CD4-positive, alpha-beta T cell treated with Interleukin-6 at 100 ng/mL for 8 hours (primary cell): ENCODE data around the gene CH25H.
"Not testable (repeated sequence)": the region's sequence is repeated elsewhere in the genome, so short reads cannot be mapped to it uniquely, and the experiment has no call there.

ENCODE experiments used
- DNase-seq: peaks from one replicate; pipeline ENCODE4 v3.0.0-alpha.2; 2020; ENCODE audit warnings: mixed read lengths, low spot score

Gene CH25H

DNA sequence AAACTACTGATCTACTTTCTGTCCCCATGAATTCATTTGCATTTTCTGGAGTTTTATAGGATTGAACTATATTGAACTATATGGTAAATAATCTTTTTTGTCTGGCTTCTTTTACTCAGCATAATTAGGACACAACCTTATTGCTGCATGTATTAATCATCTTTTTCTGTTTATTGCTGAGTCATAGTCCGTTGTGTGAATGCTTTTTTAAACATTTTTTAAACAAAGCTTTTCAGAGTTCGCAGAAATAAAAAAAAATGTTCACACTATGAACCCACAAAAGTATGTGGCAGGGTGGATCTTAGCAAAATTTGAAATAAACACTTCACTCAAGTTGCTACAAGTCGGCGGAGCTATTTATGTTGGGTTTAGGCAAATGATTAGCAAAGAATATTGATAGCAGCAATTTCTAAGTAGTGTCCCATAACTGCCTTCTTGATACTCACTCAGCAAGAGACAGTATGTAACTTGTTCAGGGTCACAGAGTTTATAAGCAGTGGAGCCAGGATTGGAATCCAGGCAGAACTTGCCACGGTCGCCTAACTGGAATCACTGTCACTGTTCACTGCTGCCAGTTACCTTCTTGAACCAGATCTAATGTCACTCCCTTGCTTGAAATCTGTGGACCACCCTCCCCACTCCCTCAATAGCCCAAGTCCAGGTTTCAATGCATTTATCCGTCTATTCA lies 5.6 kb downstream of the CH25H start:
- no peak for DNase-seq

DNA sequence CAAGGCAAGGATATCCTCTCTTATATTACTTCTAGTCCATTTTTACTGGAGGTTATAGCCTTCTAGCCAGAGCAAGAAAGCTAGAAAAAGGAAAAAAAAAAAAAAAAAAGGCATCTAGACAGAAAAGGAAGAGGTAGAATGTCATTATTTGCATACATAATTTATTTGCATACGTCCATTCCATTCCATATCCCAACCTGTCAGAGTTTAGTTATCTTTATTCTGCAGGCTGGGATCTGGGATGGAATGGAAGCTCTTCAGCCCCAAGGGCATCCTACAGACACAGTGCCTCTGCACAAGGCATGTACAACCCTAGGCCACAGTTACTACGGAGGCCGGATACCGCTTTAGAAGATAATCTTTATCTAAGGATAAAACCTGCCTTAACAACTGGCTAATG lies 9.6 kb downstream of the CH25H start:
- DNase-seq, result no peak

DNA sequence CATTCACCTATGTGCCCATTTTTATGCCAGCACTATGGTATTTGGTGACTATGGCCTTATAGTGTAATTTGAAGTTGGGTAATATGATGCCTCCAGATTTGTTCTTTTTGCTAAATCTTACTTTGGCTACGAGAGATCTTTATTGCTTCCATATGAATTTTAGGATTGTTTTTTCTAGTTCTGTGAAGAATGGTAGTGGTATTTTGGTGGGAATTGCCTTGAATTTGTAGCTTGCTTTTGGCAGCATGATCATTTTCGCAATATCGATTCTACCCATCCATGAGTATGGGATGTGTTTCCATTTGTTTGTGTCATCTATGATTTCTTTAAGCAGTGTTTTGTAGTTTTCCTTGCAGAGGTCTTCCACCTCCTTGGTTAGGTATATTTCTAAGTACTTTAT lies 15.8 kb downstream of the CH25H start:
- not testable (repeated sequence) for DNase-seq

DNA sequence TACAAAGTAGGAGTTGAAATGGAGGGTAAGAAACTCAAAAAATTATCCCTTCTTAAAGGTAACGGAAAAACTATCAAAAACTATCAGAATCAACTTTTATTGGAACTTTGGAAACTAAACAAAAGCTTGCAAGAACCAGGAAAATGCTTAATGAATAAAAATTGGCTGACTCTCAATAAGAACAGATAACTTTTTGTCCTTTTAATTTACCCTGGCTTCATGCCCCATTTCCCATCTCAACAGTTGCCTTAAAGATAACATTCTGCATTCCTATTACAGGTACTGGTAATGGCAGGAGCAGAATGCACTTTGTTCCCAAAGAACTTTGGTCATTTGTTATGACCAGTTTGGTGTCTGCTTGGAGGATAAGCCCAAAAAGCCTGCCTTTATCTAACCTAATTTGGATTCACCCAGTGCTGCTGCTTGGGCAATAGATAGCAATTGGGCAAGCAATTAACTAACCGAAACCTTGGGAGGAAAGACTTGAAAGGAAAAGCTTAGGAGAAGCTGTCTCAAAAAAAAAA lies 17.8 kb downstream of the CH25H start:
- no peak for DNase-seq

DNA sequence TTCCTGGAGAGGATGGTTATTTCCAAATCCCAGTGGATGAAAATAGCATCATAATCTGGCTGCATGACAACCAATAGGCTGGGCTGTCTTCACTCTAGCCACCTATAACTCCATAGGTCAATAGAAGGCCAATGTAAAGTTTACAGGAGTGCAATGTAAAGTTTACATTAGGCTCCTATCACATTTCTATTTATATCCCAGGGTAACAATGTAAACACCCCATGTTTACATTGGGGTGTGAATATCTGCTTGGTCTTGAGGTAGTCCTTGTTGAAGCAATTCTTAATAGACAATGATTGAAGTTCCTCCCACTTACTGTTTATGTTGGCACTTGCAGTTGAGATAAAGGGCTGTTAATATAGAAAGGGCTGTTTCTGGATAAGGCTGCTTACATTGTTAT lies 21.5 kb downstream of the CH25H start:
- no peak for DNase-seq

DNA sequence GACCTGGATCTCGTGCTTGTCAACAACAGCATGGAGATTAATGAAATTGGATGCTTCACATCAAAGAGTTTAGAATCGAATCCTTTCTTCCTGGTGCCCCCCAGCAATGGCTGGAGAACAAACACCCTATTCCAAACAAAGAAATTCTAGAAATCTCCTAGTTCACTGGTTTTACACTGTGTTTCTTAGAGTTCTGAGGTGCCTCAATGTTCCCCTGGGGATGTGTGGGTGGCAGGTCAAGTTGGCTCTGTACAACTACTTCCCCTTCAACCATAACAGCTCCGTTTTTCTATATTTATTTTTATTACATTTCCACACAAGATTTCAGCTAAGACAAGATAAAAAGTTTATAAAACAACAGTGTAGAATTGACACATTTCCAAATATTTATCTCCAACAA lies 22.5 kb downstream of the CH25H start:
- DNase-seq, result no peak

DNA sequence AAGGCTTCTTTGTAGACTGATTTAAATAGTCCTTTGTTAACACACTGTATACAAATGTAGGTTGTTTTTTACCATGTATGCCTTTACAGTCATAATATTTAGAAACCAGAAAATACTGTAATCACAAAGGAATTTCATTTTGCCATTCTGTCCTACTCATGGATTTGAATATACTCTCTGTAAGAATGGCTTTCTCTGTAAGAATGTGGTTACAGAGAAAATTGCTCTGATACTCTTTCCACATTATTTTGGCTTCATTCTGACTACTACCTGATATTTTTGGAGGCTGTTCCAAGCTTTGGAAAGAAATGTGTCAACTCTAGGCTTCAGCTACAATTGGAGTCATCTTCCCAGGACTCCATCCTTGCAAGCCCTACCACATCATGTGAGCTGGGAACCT lies 23.5 kb downstream of the CH25H start:
- no peak for DNase-seq

DNA sequence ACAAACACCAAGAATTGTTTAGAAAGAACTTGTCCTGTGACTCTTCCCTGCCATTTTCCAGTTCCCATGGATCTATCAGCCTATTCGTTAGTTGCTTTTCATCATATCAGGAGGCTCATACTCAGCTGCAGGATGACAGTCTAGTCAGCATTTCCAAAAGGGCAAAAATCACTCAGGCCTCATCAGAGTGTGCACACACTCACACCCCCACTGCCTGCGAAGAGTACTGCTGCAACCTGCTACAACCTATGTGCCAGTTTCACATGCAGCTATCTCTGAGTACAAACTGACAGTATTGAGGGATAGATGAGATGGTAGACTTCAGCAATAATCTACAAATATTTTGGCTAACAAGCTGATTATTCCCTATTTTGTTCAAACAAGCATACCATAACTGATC lies 24.2 kb downstream of the CH25H start:
- DNase-seq, result no peak

DNA sequence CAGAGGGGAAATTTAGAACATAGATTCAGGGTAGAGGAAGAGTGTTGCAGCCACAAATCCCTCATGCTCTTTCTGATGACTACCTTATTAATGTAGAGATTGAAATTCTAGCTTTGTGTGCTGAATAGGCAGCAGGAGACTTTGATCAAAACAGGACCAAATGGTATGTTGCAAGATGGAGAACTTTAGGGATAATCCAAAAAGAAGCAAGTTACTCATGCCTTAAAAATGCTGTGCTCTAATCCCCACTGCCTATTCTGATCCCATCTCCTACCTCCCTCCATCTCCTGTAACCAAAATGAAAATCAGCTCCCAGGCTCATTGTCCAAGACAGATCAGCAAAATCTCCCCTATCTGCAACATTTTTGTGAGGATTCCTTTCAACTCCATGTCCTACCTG lies 31.3 kb downstream of the CH25H start:
- no peak for DNase-seq

DNA sequence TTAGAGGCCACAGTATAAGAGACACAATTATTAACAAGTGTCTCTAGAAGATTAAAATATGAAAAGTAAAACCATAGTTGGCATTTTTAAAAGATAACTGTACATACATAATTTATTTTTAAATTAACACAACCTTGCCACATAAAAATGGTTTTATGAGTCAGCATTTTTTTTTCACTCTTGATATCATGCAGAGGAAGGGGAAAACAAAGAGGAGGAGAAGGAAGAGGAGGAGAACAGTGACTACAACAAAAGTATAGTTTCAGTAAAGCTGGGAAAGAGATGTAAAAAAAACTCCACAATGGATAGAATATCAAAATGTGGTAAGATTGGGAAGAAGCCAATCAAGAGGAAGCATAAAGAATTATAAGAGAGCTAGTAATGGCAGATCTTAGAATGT lies 34.0 kb downstream of the CH25H start:
- DNase-seq, result no peak

DNA sequence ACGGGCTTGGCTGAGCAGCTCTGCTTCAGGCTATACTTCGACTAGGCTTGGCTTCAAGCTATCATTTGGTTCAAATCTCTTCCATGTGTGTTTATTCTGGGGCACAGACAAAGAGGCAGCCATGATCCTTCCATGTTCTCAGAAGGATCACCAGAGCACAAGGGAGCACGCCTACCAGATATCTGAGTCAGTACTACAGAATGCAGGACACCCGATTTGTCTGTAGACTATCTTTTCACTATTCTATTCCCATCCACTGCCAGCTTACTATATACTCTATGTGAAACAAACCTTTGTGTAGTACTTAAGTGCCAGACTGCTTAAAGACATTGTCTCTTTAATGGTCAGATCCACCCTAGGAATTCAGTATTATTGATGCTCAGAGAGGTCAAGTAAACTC lies 35.1 kb downstream of the CH25H start:
- DNase-seq, result no peak

DNA sequence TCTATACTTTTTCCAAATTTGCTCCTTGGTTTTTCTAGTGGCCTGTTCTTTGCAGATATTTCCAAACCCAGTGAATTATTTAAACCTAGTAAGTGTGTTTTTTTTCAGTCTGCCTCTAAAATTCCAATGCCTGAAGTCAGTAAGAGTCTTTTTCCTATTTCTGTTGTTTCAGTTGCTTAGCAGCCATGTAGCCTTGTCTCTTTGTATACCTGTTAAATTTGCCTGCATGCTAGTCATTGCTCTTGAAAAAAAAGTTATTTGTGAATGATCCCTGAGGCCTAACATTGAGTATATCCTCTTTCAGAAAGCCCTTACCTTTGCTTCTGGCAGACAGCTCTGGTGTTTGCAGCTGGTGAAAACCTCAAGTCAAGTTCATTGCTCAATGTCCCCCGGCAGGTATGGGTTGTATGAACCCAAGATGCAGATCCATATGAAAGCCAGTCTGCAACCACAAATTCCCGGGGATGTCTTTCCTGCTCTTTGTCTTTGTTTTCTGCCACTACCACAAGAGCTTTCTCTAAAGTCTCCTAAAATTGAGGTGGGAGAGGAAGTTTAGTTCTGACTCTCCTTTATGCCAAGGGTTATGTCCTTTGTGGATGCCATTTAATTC lies 35.7 kb downstream of the CH25H start:
- DNase-seq, result no peak

DNA sequence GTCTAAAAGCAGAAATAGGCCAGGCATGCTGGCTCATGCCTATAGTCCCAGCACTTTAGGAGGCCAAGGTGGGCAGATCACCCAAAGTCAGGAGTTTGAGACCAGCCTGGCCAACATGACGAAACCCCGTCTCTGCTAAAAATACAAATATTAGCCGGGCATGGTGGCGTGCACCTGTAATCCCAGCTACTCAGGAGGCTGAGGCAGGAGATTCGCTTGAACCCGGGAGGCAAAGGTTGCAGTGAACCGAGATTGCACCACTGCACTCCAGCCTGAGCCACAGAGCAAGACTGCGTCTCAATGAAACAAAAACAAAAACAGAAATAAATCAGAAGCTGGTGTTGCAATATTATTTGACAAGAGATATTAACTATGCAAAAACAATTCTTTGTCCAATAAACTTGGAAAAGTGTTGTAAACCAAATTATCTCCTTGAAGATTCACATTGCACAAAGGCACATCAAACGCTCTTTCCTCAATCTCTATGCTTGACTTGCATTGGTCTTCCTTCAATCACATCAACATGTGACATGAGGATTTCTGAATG lies 38.7 kb downstream of the CH25H start:
- not testable (repeated sequence) for DNase-seq

DNA sequence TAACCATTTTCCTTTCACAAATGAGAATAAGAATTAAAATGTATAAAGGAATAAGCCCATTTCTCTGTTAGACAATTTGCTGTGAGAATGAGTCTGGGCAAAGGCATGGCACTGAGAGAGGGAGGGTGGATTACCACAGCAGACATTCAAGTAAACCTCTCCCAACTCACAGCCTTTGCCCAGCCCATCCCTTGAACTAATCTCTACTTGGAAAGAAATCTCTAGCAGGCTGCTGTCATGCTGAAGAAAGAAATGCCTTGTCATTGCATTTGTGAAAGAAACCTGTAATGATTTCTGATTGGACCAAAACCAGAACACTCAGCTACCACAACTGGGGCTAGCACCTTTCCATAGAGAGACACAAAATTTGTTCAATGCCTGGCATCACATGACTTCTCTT lies 39.2 kb downstream of the CH25H start:
- DNase-seq, result no peak

DNA sequence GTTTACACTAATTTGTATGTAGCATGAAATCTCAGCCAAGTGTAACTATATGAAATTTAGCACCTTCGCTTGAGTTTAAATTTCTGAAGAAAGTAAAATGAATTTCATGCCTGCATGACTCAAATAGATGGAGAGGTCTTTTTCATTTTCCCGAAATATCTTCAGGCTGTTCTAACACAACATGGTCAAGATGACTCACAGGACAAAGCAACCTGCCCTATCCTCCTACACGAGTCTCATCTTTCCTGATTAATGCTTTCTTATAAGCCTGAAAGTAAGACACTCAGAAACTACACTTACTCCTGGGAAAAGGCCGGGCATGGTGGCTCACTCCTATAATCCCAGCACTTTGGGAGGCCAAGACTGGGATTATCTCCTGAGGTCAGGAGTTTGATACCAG lies 41.2 kb downstream of the CH25H start:
- no peak for DNase-seq

DNA sequence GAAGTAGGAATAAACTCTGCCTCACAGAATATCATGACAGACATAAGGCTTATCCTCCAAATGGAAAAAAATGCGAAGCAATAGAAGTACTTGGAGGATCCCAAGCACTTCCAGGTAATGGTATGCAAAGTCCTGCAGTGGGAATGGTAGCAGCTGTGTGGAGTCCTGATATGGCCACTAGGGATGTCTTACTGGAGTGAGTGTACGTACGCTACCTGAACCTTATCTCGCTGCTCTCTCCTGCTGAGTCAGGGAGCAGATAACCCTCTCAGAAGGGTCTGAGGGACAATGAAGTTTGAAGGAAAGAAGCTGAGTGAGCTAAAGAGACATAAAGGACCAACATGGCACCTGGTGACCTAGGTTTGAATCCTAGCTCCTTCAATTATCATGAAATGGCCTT lies 42.2 kb downstream of the CH25H start:
- no peak for DNase-seq

DNA sequence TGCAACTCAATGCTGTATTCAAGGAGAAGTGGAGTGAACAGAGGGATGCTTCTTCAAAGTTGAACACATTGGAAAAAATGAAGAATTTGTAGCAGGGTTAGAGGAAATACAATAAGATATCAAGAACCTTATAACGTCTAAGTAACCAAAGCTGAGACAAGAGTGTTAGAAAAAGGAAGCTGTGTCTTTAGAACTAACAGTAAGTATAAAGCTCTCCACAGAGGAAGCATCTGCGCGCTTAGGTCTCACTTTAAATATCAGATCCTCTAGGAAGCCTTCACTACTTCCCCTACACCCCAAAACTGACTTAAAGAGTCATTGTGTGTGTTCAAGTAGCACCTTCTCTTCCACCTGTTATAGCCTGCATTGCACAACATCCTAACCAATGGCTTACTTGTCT lies 43.0 kb downstream of the CH25H start:
- peak; percentile 2 for DNase-seq

DNA sequence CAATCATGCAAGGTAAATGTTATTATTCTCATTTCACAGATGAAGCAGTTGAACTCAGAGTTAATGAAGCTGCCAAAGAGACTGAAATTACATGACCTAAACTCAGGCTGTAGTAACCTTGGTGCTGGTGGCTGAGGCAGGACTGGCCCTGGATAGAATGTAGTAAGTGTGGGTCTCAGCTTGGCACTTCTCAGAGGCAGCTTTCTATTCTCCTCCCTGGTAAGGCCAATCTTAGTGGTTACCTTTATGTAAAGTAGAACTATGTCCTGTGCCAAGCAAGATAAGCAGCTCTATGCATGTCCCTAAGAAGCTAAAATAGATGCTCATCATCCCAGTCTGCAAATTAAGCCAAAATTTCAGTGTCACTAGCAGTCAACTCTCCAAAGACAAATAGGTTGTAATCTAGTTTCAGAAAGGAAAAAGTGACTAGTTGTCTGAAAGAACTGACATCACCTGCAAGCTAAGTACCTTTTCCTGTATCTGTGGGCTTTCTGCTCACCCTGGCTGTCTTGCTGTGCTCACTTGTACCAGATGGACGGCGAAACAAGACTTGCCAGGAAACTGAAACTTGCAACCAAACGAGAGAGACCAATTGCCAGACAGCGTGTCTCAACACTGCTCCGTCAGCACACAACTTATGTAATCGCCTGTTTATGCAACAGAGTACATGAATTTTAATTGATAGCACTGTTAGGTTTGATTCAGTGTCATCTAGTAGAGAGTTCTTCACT lies 43.7 kb downstream of the CH25H start:
- peak; percentile 26 for DNase-seq

DNA sequence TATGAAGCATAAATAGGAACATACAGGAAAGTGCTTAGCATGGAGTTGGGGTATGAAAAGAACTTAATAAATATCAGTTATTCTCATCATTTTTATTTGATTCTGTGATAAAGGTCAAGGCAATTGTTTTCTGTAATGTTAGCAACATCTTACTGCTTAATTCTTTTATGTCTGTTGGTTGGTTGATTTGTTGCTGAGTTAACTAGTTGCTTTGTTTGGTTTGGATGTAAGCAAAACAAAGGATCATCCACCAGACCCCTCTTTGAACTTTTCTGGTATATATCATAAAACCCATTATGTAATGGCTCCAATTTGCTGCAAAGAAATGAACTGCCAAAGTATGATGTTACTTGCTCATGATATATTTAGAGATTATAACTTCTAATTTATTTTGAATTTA lies 44.5 kb downstream of the CH25H start:
- no peak for DNase-seq

DNA sequence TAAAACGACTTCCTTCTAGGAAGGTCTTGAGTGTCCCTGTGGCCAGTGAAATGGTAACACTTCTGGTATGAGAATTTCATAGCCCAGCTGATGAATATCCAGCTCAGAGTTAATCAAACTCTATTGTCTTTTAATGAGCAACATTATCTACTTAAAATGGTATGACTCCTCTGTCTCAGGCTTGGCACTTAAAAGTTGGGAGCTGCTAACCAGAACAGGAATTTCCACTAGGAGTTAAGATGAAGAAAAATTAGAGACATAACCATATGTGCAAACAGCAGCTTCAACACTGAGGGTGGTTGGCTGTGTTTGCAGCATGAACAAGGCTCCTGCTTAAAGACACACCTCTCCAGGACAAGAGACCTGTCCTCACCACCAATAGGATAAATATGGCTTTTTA lies 46.8 kb downstream of the CH25H start:
- DNase-seq, result no peak

DNA sequence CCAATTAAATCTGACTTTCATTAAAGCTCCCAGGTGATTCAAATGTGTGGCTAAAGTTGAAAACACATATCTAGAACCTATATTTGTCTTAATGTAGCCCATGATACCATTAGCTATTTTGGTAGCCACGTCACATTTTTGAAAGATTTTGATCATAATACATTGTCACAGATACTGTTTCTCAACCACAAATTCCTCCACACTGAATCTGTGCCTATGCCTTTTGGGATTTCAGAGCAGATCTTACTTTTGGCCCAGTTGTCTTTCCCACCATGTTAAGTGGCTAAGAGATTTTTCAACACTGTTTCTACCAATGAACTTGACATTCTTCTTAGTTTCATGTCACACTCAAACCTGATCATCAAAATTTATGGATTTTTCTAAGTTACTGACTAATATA lies 47.4 kb downstream of the CH25H start:
- no peak for DNase-seq

DNA sequence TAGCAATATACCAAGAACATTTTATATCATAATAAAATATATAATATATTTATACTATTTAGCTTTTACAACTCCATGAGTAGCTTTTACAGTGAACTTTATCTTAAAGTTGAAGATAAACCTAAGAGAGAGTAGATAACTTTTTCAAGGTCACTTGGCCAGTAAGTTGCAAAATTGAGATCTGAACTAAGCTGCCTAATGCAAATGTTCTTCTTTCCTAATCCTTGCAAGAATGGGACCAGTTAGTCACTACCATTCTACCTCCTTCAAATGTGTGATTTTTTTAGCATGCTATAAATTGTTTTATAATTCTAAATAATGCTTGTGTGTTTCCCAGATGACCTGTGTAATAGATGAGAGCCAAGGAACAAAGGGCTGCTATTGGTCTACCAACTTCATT lies 47.8 kb downstream of the CH25H start:
- no peak for DNase-seq

DNA sequence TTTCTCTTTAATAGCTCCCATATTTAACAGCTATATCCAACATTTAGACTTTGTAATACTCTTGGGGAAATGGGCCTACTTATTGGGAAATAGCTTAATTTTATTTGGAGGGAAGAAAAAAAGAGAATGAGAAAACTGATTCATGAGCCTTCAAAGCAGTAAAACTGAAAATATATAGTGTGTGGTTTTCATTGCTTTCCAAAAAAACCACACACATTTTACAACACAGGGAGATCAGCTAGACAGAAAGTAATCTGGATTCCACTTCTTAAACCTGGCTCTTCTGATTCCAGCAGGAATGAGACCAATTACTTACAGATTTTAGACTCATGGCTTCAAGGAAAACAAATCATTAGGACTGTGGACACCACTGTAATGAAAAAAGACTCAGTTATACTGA lies 48.7 kb downstream of the CH25H start:
- no peak for DNase-seq
